Adrenal gland (tissue), 12 donors: ENCODE data around the gene TMPRSS12. TPM values are rescaled to one million over a fixed set of nuclear protein-coding genes. Genes with fewer than 3 reads are reported as not detected.

Source experiments
- DNase-seq, 7 donors: peaks; one replicate each; pipeline ENCODE4 v3.0.0-alpha.2; 2019 to 2020
- H3K27ac ChIP-seq, 5 donors: fragments of 200-600 bp; sonication (generic) in 4 of 5; 1 replicate in 3 of 5; 2 replicates in 2 of 5; pipeline versions ENCODE4 v1.5.1 to v1.8.0; 2016 to 2020; ENCODE audit warnings: mild to moderate bottlenecking in 1 of 5
- H3K27me3 ChIP-seq: fragments of 200-600 bp; 2 replicates; pipeline ENCODE4 v1.8.0; 2021
- H3K36me3 ChIP-seq, 2 donors: fragments of 200-600 bp; replicated peaks in 1 of 2; 1 replicate in 1 of 2; 2 replicates in 1 of 2; pipeline versions ENCODE4 v1.5.1 to v1.8.0; 2018 to 2022
- H3K4me1 ChIP-seq, 2 donors: fragments of 200-600 bp; replicated peaks in 1 of 2; 1 replicate in 1 of 2; 2 replicates in 1 of 2; pipeline versions ENCODE4 v1.5.1 to v1.8.0; 2018 to 2021
- H3K4me3 ChIP-seq, 4 donors: fragments of 200-600 bp; sonication (generic) in 3 of 4; one replicate each; pipeline ENCODE4 v1.5.1; 2016 to 2018
- H3K9me3 ChIP-seq, 3 donors: fragments of 200-600 bp; sonication (generic) in 1 of 3; replicated peaks in 1 of 3; 1 replicate in 2 of 3; 2 replicates in 1 of 3; pipeline versions ENCODE4 v1.5.1 to v1.8.0; 2016 to 2021
- POLR2A ChIP-seq, 2 donors: fragments of 450-650 bp; IDR thresholded peaks; one replicate each; pipeline ENCODE4 v1.6.1; 2017; ENCODE audit warnings: antibody characterized with exemption in 2 of 2, mild to moderate bottlenecking in 2 of 2, moderate library complexity in 1 of 2
- WGBS, 4 donors: extraction: QIAGEN DNeasy Blood & Tissue Kit in 2 of 4; methylation state at CpG; one replicate each; pipeline versions ENCODE4 v1.1.5 to v1.1.7; 2013 to 2017; 5-methylcytosine and 5-hydroxymethylcytosine counted together
- intact Hi-C, 2 donors: fragments of 100-400 bp; cut with DNase I; formaldehyde crosslinking; loops; one replicate each; pipeline versions ENCODE4 v1.14.1 to v1.15.0; 2022 to 2023
- polyA plus RNA-seq, 3 donors: library from polyadenylated mRNA; stranded (reverse); fragments of 200-250 nt in 2 of 3; fragments of 350-450 nt in 1 of 3; fragmentation: Illumina TruSeq in 1 of 3; extraction: RNeasy Lipid Tissue Mini Kit (QIAGEN cat#74804) in 1 of 3; gene quantifications; one replicate each; pipeline ENCODE4 v1.2.3, GENCODE V29; 2013 to 2014
- total RNA-seq, 9 donors: library from RNA; depleted of rRNA in 4 of 9; stranded (reverse); fragments of >200 nt in 4 of 9; fragments of 120-200 nt in 1 of 9; fragmentation: NEBNext Ultra II Directional in 1 of 9; extraction: Animal tissue kit (Norgen Biotek cat#: 25700) in 1 of 9; gene quantifications; one replicate each; pipeline versions ENCODE4 v1.1.0 to v1.2.4, GENCODE V29; 2013 to 2023
- TF ChIP-seq, protein P1 (sequence below), 6 experiments: fragments of 450-650 bp in 4 of 6; fragments of 200-600 bp in 2 of 6; sonication (generic) in 1 of 6; IDR thresholded peaks; 1 replicate in 5 of 6; 2 replicates in 1 of 6; pipeline versions ENCODE4 v1.5.1 to v1.8.0; 2016 to 2021; ENCODE audit warnings: antibody characterized with exemption in 6 of 6, mild to moderate bottlenecking in 2 of 6, moderate library complexity in 1 of 6
- donor health status: healthy with polysubstance abuse.
- donor health status: Bipolar disorder and iron deficiency.
- donor health status: DM: yes; HTN: yes; CAD: no.
- donor health status: DM: no; HTN: no; CAD: no.
- donor health status: DM: no; HTN: no; CAD: no.
- donor health status: DM: yes; HTN: yes; CAD: no.

Gene TMPRSS12
- total and polyA plus RNA-seq, 12 donors, result 0.03 to 0.39 TPM; not detected in 10

DNA sequence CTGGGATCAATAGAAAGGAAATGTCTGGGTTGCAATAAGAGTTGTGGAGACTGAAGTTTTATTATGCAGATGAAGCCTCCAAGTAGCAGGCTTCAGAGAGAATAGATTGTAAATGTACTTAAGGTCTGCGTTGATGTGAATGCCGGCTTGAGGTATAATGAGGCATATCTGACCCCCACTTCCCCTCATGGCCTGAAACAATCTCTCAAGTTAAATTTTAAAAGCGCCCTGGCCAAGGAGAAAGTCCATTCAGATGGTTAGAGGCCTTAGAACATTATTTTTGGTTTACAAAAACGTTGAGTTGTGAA lies 81.4 kb downstream of the TMPRSS12 start:
- Histone ChIP-seq H3K4me3 (peak overlapping the region in 2 of 4 donors; percentile 70 to 91), H3K27ac (peak overlapping the region; percentile 84 to 94 (median 88)), H3K4me1 (peaks cover 34 to 47% of the 10 kb centered on the region in 2 donors), H3K36me3 (no peaks in the 10 kb centered on the region), H3K27me3 (no peaks in the 10 kb centered on the region), H3K9me3 (no peaks in the 10 kb centered on the region)
- intact Hi-C loops, result no loop called here
- no peak for TF ChIP-seq POLR2A (IDR thresholded peaks at IDR 0.05)
- no peak for DNase-seq
- WGBS, 4 donors, result 0 to 1% (median 0%) methylated on average over 4 of the region's 4 CpGs

DNA sequence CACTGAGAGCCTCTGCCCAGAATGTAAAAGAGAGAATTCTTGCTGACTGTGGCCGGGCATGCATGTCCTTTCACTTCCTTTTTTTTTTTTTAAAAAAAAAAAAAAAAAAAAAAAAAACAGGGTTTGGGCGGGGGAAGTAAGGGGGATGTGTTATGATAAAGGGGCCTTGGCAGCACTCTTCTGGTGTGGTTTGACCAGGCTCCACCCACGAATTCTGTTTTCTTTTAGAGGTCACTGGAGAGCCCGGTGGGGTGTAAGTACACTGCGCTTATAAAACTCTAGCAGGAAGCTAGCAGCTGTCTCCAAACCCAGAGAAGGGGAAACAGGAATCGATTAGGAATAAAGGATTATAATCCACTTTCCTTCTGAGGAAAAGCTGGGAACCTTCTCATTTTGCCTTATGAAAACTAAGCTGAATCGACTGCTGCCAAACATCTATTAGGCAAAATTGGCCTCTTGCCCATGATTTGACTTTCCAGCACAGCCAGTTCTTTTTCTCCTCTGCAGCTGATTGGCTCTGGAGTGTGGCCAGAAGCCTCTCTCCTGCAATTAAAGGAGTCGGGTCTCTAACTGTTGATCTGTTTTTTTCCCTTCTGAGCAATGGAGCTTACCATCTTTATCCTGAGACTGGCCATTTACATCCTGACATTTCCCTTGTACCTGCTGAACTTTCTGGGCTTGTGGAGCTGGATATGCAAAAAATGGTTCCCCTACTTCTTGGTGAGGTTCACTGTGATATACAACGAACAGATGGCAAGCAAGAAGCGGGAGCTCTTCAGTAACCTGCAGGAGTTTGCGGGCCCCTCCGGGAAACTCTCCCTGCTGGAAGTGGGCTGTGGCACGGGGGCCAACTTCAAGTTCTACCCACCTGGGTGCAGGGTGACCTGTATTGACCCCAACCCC lies 82.0 kb downstream of the TMPRSS12 start:
- H3K27ac ChIP-seq, result peak overlapping the region; percentile 84 to 94 (median 88)
- DNase-seq, result peak; percentile 93 to 98 (median 96)
- H3K4me3 ChIP-seq, result peak overlapping the region; percentile 20 to 91 (median 74)
- no peaks in the 10 kb centered on the region for H3K27me3 ChIP-seq
- intact Hi-C loops, result loop anchor here in 1 of 2 donors (5.0 kb wide), 1 partner anchor 58 kb away; no protein-coding TSS in a partner anchor
- 0 to 3% (median 1%) methylated on average over 12 to 13 of the region's 13 CpGs for WGBS, 4 donors
- H3K9me3 ChIP-seq, result no peaks in the 10 kb centered on the region
- H3K4me1 ChIP-seq, result peaks cover 37 to 53% of the 10 kb centered on the region in 2 donors
- peaks cover 0 to 2% of the 10 kb centered on the region in 2 donors for H3K36me3 ChIP-seq
- TF ChIP-seq, protein P1, sequence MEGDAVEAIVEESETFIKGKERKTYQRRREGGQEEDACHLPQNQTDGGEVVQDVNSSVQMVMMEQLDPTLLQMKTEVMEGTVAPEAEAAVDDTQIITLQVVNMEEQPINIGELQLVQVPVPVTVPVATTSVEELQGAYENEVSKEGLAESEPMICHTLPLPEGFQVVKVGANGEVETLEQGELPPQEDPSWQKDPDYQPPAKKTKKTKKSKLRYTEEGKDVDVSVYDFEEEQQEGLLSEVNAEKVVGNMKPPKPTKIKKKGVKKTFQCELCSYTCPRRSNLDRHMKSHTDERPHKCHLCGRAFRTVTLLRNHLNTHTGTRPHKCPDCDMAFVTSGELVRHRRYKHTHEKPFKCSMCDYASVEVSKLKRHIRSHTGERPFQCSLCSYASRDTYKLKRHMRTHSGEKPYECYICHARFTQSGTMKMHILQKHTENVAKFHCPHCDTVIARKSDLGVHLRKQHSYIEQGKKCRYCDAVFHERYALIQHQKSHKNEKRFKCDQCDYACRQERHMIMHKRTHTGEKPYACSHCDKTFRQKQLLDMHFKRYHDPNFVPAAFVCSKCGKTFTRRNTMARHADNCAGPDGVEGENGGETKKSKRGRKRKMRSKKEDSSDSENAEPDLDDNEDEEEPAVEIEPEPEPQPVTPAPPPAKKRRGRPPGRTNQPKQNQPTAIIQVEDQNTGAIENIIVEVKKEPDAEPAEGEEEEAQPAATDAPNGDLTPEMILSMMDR (IDR thresholded peaks at IDR 0.05), result no peak
- peak in 1 of 2 donors; percentile 86 for TF ChIP-seq POLR2A (IDR thresholded peaks at IDR 0.05)

DNA sequence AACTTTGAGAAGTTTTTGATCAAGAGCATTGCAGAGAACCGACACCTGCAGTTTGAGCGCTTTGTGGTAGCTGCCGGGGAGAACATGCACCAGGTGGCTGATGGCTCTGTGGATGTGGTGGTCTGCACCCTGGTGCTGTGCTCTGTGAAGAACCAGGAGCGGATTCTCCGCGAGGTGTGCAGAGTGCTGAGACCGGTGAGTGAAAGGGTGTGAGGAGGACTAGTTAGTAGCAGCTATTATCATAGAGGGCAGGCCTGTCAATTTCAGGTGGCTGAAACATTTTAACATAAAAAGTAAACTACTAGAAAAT lies 82.6 kb downstream of the TMPRSS12 start:
- no peaks in the 10 kb centered on the region for H3K9me3 ChIP-seq
- peaks cover 0 to 8% of the 10 kb centered on the region in 2 donors for H3K36me3 ChIP-seq
- intact Hi-C loops, result loop anchor here in 1 of 2 donors (5.0 kb wide), 1 partner anchor 57 kb away; no protein-coding TSS in a partner anchor
- H3K4me1 ChIP-seq, result peaks cover 37 to 56% of the 10 kb centered on the region in 2 donors
- H3K27me3 ChIP-seq, result no peaks in the 10 kb centered on the region
- DNase-seq, result peak in 1 of 7 donors; percentile 21
- peak overlapping the region; percentile 20 to 91 (median 74) for H3K4me3 ChIP-seq
- 0 to 4% (median 3%) methylated on average over 5 to 7 of the region's 7 CpGs for WGBS, 4 donors
- TF ChIP-seq POLR2A (IDR thresholded peaks at IDR 0.05), result no peak
- TF ChIP-seq, protein P1 (IDR thresholded peaks at IDR 0.05), result no peak
- H3K27ac ChIP-seq, result peak overlapping the region; percentile 83 to 94 (median 88)

DNA sequence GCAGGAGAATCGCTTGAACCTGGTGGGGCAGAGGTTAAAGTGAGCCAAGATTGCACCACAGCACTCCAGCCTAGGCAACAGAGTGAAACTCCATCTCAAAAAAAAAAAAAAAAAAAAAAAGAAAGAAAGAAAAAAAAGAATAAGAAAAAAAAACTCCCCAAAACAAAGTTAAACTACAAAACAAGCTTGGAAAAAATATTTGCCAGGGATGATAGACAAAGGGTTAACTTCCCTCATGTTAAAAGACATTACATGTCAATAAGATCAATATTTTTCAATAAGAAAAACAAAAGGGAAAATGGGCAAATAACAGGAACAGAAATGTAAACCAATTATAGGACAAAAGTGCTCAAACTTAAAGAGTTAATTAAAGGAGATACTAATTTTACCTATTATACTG lies 83.2 kb downstream of the TMPRSS12 start:
- intact Hi-C loops, result loop anchor here in 1 of 2 donors (5.0 kb wide), 1 partner anchor 56 kb away; no protein-coding TSS in a partner anchor
- peak in 1 of 7 donors; percentile 21 for DNase-seq
- H3K9me3 ChIP-seq, result no peaks in the 10 kb centered on the region
- H3K27ac ChIP-seq, result peak overlapping the region in 4 of 5 donors; percentile 2 to 94 (median 66)
- WGBS, 4 donors, result 4 to 15% (median 11%) methylated on average over 1 of the region's 1 CpG
- H3K36me3 ChIP-seq, result peaks cover 0 to 14% of the 10 kb centered on the region in 2 donors
- H3K4me3 ChIP-seq, result peak overlapping the region in 2 of 4 donors; percentile 70 to 91
- no peaks in the 10 kb centered on the region for H3K27me3 ChIP-seq
- no peak for TF ChIP-seq POLR2A (IDR thresholded peaks at IDR 0.05)
- TF ChIP-seq, protein P1 (IDR thresholded peaks at IDR 0.05), result no peak
- H3K4me1 ChIP-seq, result peaks cover 37 to 56% of the 10 kb centered on the region in 2 donors
